Measurements from ENCODE around the gene ERLIN1.

The ERLIN1 gene

GRCh38 chr10:100185364-100186252 lies at the start of gene ERLIN1:
TSS of gene ERLIN1 (minus strand) at chr10:100186029. CDS start at chr10:100185626, 403 bp downstream.
- peak; percentile 87 to 89 for DNase-seq (ENCODE audit: extremely low read depth in 1 of 2, low read depth in 1 of 2)

GRCh38 chr10:100232101-100232500 lies 46.3 kb upstream of the ERLIN1 start:
- no peak for DNase-seq (ENCODE audit: extremely low read depth in 1 of 2, low read depth in 1 of 2)

GRCh38 chr10:100229819-100230422 lies 44.1 kb upstream of the ERLIN1 start:
- DNase-seq (ENCODE audit: extremely low read depth in 1 of 2, low read depth in 1 of 2): no peak

GRCh38 chr10:100223879-100224278 lies 38.0 kb upstream of the ERLIN1 start:
- no peak for DNase-seq (ENCODE audit: extremely low read depth in 1 of 2, low read depth in 1 of 2)

GRCh38 chr10:100222529-100222928 lies 36.7 kb upstream of the ERLIN1 start:
- no peak for DNase-seq (ENCODE audit: extremely low read depth in 1 of 2, low read depth in 1 of 2)

GRCh38 chr10:100216006-100216405 lies 30.2 kb upstream of the ERLIN1 start:
- no peak for DNase-seq (ENCODE audit: extremely low read depth in 1 of 2, low read depth in 1 of 2)

- DNase-seq (ENCODE audit: extremely low read depth in 1 of 2, low read depth in 1 of 2): no peak
Measured at GRCh38 chr10:100209303-100209702, 23.5 kb upstream of the ERLIN1 start.

GRCh38 chr10:100208276-100208675 lies 22.4 kb upstream of the ERLIN1 start:
- DNase-seq (ENCODE audit: extremely low read depth in 1 of 2, low read depth in 1 of 2): no peak

GRCh38 chr10:100204370-100204769 lies 18.5 kb upstream of the ERLIN1 start:
- DNase-seq (ENCODE audit: extremely low read depth in 1 of 2, low read depth in 1 of 2): no peak

- DNase-seq (ENCODE audit: extremely low read depth in 1 of 2, low read depth in 1 of 2): no peak
Measured at GRCh38 chr10:100201549-100201948, 15.7 kb upstream of the ERLIN1 start.

GRCh38 chr10:100194711-100195110 lies 8.9 kb upstream of the ERLIN1 start:
- no peak for DNase-seq (ENCODE audit: extremely low read depth in 1 of 2, low read depth in 1 of 2)

- no peak for DNase-seq (ENCODE audit: extremely low read depth in 1 of 2, low read depth in 1 of 2)
Measured at GRCh38 chr10:100192350-100192749, 6.5 kb upstream of the ERLIN1 start.

- DNase-seq (ENCODE audit: extremely low read depth in 1 of 2, low read depth in 1 of 2): peak in 1 of 2 donors; percentile 8
Measured at GRCh38 chr10:100186253-100187212, 704 bp upstream of the ERLIN1 start.

- no peak for DNase-seq (ENCODE audit: extremely low read depth in 1 of 2, low read depth in 1 of 2)
Measured at GRCh38 chr10:100184840-100185239, 989 bp downstream of the ERLIN1 start.

GRCh38 chr10:100184426-100184825 lies 1.4 kb downstream of the ERLIN1 start:
- no peak for DNase-seq (ENCODE audit: extremely low read depth in 1 of 2, low read depth in 1 of 2)

- no peak for DNase-seq (ENCODE audit: extremely low read depth in 1 of 2, low read depth in 1 of 2)
Measured at GRCh38 chr10:100183481-100183880, 2.3 kb downstream of the ERLIN1 start.

- no peak for DNase-seq (ENCODE audit: extremely low read depth in 1 of 2, low read depth in 1 of 2)
Measured at GRCh38 chr10:100182908-100183307, 2.9 kb downstream of the ERLIN1 start.

GRCh38 chr10:100182281-100182680 lies 3.5 kb downstream of the ERLIN1 start:
- DNase-seq (ENCODE audit: extremely low read depth in 1 of 2, low read depth in 1 of 2): no peak

- no peak for DNase-seq (ENCODE audit: extremely low read depth in 1 of 2, low read depth in 1 of 2)
Measured at GRCh38 chr10:100175875-100176274, 10.0 kb downstream of the ERLIN1 start.

GRCh38 chr10:100174699-100175677 lies 10.8 kb downstream of the ERLIN1 start:
- no peak for DNase-seq (ENCODE audit: extremely low read depth in 1 of 2, low read depth in 1 of 2)
